SK-N-MC (cell line): ENCODE measurements around the gene NFATC2.
A peak's percentile ranks its signal among the peaks of the same experiment; 100 is the strongest.

Experiments used
- DNase-seq: peaks from one replicate; pipeline ENCODE4 v3.0.0-alpha.2; 2011; ENCODE audit warnings: low read depth, low spot score
- H3K27ac ChIP-seq: fragments of 200-600 bp; sonication (generic); 2 replicates; pipeline ENCODE4 v1.5.1; 2016; ENCODE audit warnings: mixed run types
- H3K36me3 ChIP-seq: fragments of 200-600 bp; sonication (generic); 2 replicates; pipeline ENCODE4 v1.6.1; 2017; ENCODE audit warnings: antibody characterized with exemption, low read length, mixed read lengths; ENCODE audit not compliant: insufficient read depth
- H3K4me3 ChIP-seq: fragments of 200-600 bp; sonication (generic); 2 replicates; pipeline ENCODE4 v1.5.1; 2016
- H3K9ac ChIP-seq: fragments of 200-600 bp; sonication (generic); 2 replicates; pipeline ENCODE4 v1.8.0; 2017; ENCODE audit warnings: mixed run types, mixed read lengths; ENCODE audit not compliant: insufficient read length
- H3K9me3 ChIP-seq: fragments of 200-600 bp; sonication (generic); 2 replicates; pipeline ENCODE4 v1.6.1; 2017; ENCODE audit warnings: low read depth, mild to moderate bottlenecking, antibody characterized with exemption, low read length, moderate library complexity, mixed read lengths
- EZH2 ChIP-seq: fragments of 200-600 bp; sonication (generic); IDR thresholded peaks from one replicate; pipeline ENCODE4 v1.6.1; 2017; ENCODE audit warnings: antibody characterized with exemption
- FOXP2 ChIP-seq: optimal IDR thresholded peaks from 2 replicates; pipeline ENCODE3; 2011; ENCODE audit warnings: mild to moderate bottlenecking, moderate library complexity; ENCODE audit not compliant: insufficient read depth; ENCODE audit errors: extremely low read length, control extremely low read depth
- POLR2AphosphoS5 ChIP-seq: IDR thresholded peaks from 2 replicates; pipeline ENCODE4 v1.6.1; 2012; ENCODE audit warnings: mild to moderate bottlenecking, low read depth, low read length, borderline replicate concordance

Gene NFATC2

GRCh38 chr20:51442602-51443001 lies 99.9 kb downstream of the NFATC2 start:
- Histone ChIP-seq H3K27ac (no peak overlapping the region), H3K36me3 (no peaks in the 10 kb centered on the region), H3K4me3 (no peak overlapping the region), H3K9ac (no peak overlapping the region), H3K9me3 (no peaks in the 10 kb centered on the region)
- no peak for DNase-seq
- no peak for TF ChIP-seq EZH2
- no peak for TF ChIP-seq POLR2AphosphoS5
- no peak for TF ChIP-seq FOXP2

GRCh38 chr20:51440589-51440988 lies 101.9 kb downstream of the NFATC2 start:
- no peak for DNase-seq
- H3K9ac ChIP-seq = no peak overlapping the region
- TF ChIP-seq POLR2AphosphoS5 (no peak), EZH2 (no peak), FOXP2 (no peak)
- H3K27ac ChIP-seq = no peak overlapping the region
- H3K36me3 ChIP-seq = no peaks in the 10 kb centered on the region
- H3K9me3 ChIP-seq = no peaks in the 10 kb centered on the region
- no peak overlapping the region for H3K4me3 ChIP-seq

GRCh38 chr20:51439160-51439689 lies 103.3 kb downstream of the NFATC2 start:
- DNase-seq = no peak
- H3K36me3 ChIP-seq = no peaks in the 10 kb centered on the region
- no peak overlapping the region for H3K9ac ChIP-seq
- no peak for TF ChIP-seq EZH2
- H3K9me3 ChIP-seq = no peaks in the 10 kb centered on the region
- no peak overlapping the region for H3K4me3 ChIP-seq
- H3K27ac ChIP-seq = no peak overlapping the region

GRCh38 chr20:51438136-51438535 lies 104.4 kb downstream of the NFATC2 start:
- no peaks in the 10 kb centered on the region for H3K9me3 ChIP-seq
- H3K27ac ChIP-seq = no peak overlapping the region
- DNase-seq = no peak
- H3K36me3 ChIP-seq = no peaks in the 10 kb centered on the region
- TF ChIP-seq EZH2 (no peak), POLR2AphosphoS5 (no peak), FOXP2 (no peak)
- H3K9ac ChIP-seq = no peak overlapping the region
- H3K4me3 ChIP-seq = no peak overlapping the region

- TF ChIP-seq FOXP2 (no peak), POLR2AphosphoS5 (no peak), EZH2 (no peak)
- H3K27ac ChIP-seq = no peak overlapping the region
Measured at GRCh38 chr20:51437182-51437924, 105.2 kb downstream of the NFATC2 start.

GRCh38 chr20:51434580-51435247 lies 107.8 kb downstream of the NFATC2 start:
- Histone ChIP-seq H3K27ac (no peak overlapping the region), H3K36me3 (no peaks in the 10 kb centered on the region), H3K4me3 (no peak overlapping the region), H3K9me3 (no peaks in the 10 kb centered on the region), H3K9ac (no peak overlapping the region)
- DNase-seq = peak; percentile 22
- no peak for TF ChIP-seq POLR2AphosphoS5
- TF ChIP-seq FOXP2 = no peak
- no peak for TF ChIP-seq EZH2

More at GRCh38 chr20:51437182-51437924, 105.2 kb downstream of the NFATC2 start:
- no peaks in the 10 kb centered on the region for H3K9me3 ChIP-seq
- no peaks in the 10 kb centered on the region for H3K36me3 ChIP-seq
- H3K4me3 ChIP-seq = no peak overlapping the region
- H3K9ac ChIP-seq = no peak overlapping the region
- no peak for DNase-seq

- no peak overlapping the region for H3K4me3 ChIP-seq
- no peaks in the 10 kb centered on the region for H3K36me3 ChIP-seq
Measured at GRCh38 chr20:51434026-51434425, 108.5 kb downstream of the NFATC2 start.

GRCh38 chr20:51432875-51433274 lies 109.6 kb downstream of the NFATC2 start:
- no peaks in the 10 kb centered on the region for H3K36me3 ChIP-seq
- no peak for DNase-seq
- H3K9ac ChIP-seq = no peak overlapping the region
- H3K9me3 ChIP-seq = no peaks in the 10 kb centered on the region
- no peak overlapping the region for H3K4me3 ChIP-seq
- no peak for TF ChIP-seq EZH2
- no peak for TF ChIP-seq FOXP2
- TF ChIP-seq POLR2AphosphoS5 = no peak
- H3K27ac ChIP-seq = no peak overlapping the region

More at GRCh38 chr20:51434026-51434425, 108.5 kb downstream of the NFATC2 start:
- no peak overlapping the region for H3K27ac ChIP-seq
- no peak overlapping the region for H3K9ac ChIP-seq
- TF ChIP-seq EZH2 (no peak), FOXP2 (no peak), POLR2AphosphoS5 (no peak)
- DNase-seq = no peak
- no peaks in the 10 kb centered on the region for H3K9me3 ChIP-seq

- Histone ChIP-seq H3K36me3 (no peaks in the 10 kb centered on the region), H3K27ac (no peak overlapping the region), H3K4me3 (no peak overlapping the region), H3K9ac (no peak overlapping the region), H3K9me3 (no peaks in the 10 kb centered on the region)
- DNase-seq = no peak
- TF ChIP-seq FOXP2 = no peak
Measured at GRCh38 chr20:51432251-51432784, 110.2 kb downstream of the NFATC2 start.
